ENCODE measurements around the gene SYNE4.
"Not testable (repeated sequence)": the region's sequence is repeated elsewhere in the genome, so short reads cannot be mapped to it uniquely, and the experiment has no call there.

Gene SYNE4

GRCh38 chr19:35987571-35987896 is 21.1 kb downstream of the SYNE4 start:
- DNase-seq = no peak

GRCh38 chr19:35986664-35987570 is 21.7 kb downstream of the SYNE4 start:
- DNase-seq = no peak

GRCh38 chr19:35986111-35986510 is 22.5 kb downstream of the SYNE4 start:
- DNase-seq = no peak

GRCh38 chr19:35983177-35983576 is 25.4 kb downstream of the SYNE4 start:
- DNase-seq = no peak

GRCh38 chr19:35980997-35981396 is 27.6 kb downstream of the SYNE4 start:
- DNase-seq = not testable (repeated sequence)

GRCh38 chr19:35978832-35979365 is 29.7 kb downstream of the SYNE4 start:
- no peak for DNase-seq

- DNase-seq = no peak
Observed at GRCh38 chr19:35978271-35978670, 30.3 kb downstream of the SYNE4 start.

- no peak for DNase-seq
Observed at GRCh38 chr19:35977446-35978222, 31.0 kb downstream of the SYNE4 start.

GRCh38 chr19:35975608-35976214 is 32.9 kb downstream of the SYNE4 start:
- no peak for DNase-seq

GRCh38 chr19:35973487-35973886 is 35.1 kb downstream of the SYNE4 start:
- DNase-seq = no peak

GRCh38 chr19:35966771-35967170 is 41.8 kb downstream of the SYNE4 start:
- no peak for DNase-seq

- DNase-seq = peak; percentile 62
Observed at GRCh38 chr19:35963514-35963913, 45.1 kb downstream of the SYNE4 start.

GRCh38 chr19:35960432-35960972 is 48.1 kb downstream of the SYNE4 start:
- no peak for DNase-seq

GRCh38 chr19:35959968-35960320 is 48.7 kb downstream of the SYNE4 start:
- DNase-seq = no peak

GRCh38 chr19:35959040-35959967 is 49.3 kb downstream of the SYNE4 start:
- DNase-seq = no peak

GRCh38 chr19:35958660-35959039 is 50.0 kb downstream of the SYNE4 start:
- DNase-seq = no peak

GRCh38 chr19:35957411-35957810 is 51.2 kb downstream of the SYNE4 start:
- not testable (repeated sequence) for DNase-seq

GRCh38 chr19:35955881-35956634 is 52.6 kb downstream of the SYNE4 start:
- DNase-seq = no peak

All from left hindlimb (tissue), 1 donor.